CD8-positive, alpha-beta memory T cell (primary cell): Measurements from ENCODE around the gene IRS2. TPM values are rescaled to one million over a fixed set of nuclear protein-coding genes. Genes with fewer than 3 reads are reported as not detected.

Experiments used
- CTCF ChIA-PET: fragments of 350-600 bp; sonication (Branson Sonifier 250); formaldehyde crosslinking; loops from one replicate; lab custom pipeline; 2021; ENCODE audit warnings: antibody characterized with exemption; lab: Charles Lee
- POLR2A ChIA-PET: fragments of 350-600 bp; sonication (Branson Sonifier 250); formaldehyde crosslinking; loops from one replicate; lab custom pipeline; 2021; ENCODE audit warnings: antibody characterized with exemption; lab: Charles Lee
- DNase-seq, 5 donors: peaks; one replicate each; pipeline versions ENCODE4 v3.0.0 to v3.0.0-alpha.2; 2020 to 2022; ENCODE audit warnings: mixed read lengths in 1 of 5
- H3K27ac ChIP-seq: one replicate; pipeline ENCODE4 v1.7.0; 2013; ENCODE audit warnings: low read depth, mild to moderate bottlenecking, low read length, moderate library complexity
- H3K27me3 ChIP-seq: 2 replicates; pipeline ENCODE4 v1.7.0; 2013; ENCODE audit warnings: low read length, mild to moderate bottlenecking; ENCODE audit not compliant: insufficient read depth, poor library complexity, severe bottlenecking
- H3K36me3 ChIP-seq: 2 replicates; pipeline ENCODE4 v1.7.0; 2013; ENCODE audit warnings: mild to moderate bottlenecking, low read length, moderate library complexity; ENCODE audit not compliant: insufficient read depth
- H3K4me1 ChIP-seq: 2 replicates; pipeline ENCODE4 v1.7.0; 2013; ENCODE audit warnings: mild to moderate bottlenecking, low read length, moderate library complexity; ENCODE audit not compliant: insufficient read depth
- H3K4me3 ChIP-seq: 2 replicates; pipeline ENCODE4 v1.7.0; 2013; ENCODE audit warnings: mild to moderate bottlenecking, low read length
- H3K9me3 ChIP-seq: 2 replicates; pipeline ENCODE4 v1.7.0; 2013; ENCODE audit warnings: mild to moderate bottlenecking, low read length
- H3K27ac Mint-ChIP-seq, 8 donors: one replicate each; pipeline ENCODE4 v1.8.0; 2020 to 2021; ENCODE audit warnings: mixed read lengths in 8 of 8, mild to moderate bottlenecking in 6 of 8, inconsistent platforms in 3 of 8, moderate library complexity in 3 of 8
- H3K27me3 Mint-ChIP-seq, 2 donors: one replicate each; pipeline ENCODE4 v1.8.0; 2020 to 2021; ENCODE audit warnings: mixed read lengths in 2 of 2, mild to moderate bottlenecking in 1 of 2, moderate library complexity in 1 of 2
- H3K36me3 Mint-ChIP-seq, 3 donors: one replicate each; pipeline ENCODE4 v1.8.0; 2020 to 2021; ENCODE audit warnings: mixed read lengths in 3 of 3, inconsistent platforms in 1 of 3, mild to moderate bottlenecking in 1 of 3
- H3K4me1 Mint-ChIP-seq, 3 donors: one replicate each; pipeline ENCODE4 v1.8.0; 2020 to 2021; ENCODE audit warnings: mixed read lengths in 3 of 3, inconsistent platforms in 1 of 3, mild to moderate bottlenecking in 1 of 3
- H3K4me3 Mint-ChIP-seq, 7 donors: one replicate each; pipeline ENCODE4 v1.8.0; 2020 to 2021; ENCODE audit warnings: mixed read lengths in 7 of 7, mild to moderate bottlenecking in 6 of 7, moderate library complexity in 4 of 7, inconsistent platforms in 2 of 7
- H3K9me3 Mint-ChIP-seq, 5 donors: one replicate each; pipeline ENCODE4 v1.8.0; 2020 to 2022; ENCODE audit warnings: mixed read lengths in 5 of 5, mild to moderate bottlenecking in 3 of 5, moderate library complexity in 2 of 5, inconsistent platforms in 1 of 5
- polyA plus RNA-seq: library from polyadenylated mRNA; unstranded; fragments of 300-500 nt; fragmentation: Illumina TruSeq; gene quantifications from one replicate; pipeline ENCODE4 v1.2.3, GENCODE V29; 2021
- total RNA-seq, 2 experiments: library from RNA; stranded (reverse); gene quantifications; one replicate each; pipeline ENCODE4 v1.2.3, GENCODE V29; 2021

IRS2 gene
- total and polyA plus RNA-seq, 3 experiments from 2014 or later, result 1.7 to 2.3 (median 2.1) TPM

GRCh38 chr13:109773276-109773675 is 13.1 kb downstream of the IRS2 start:
- peaks cover 14 to 20% (median 16%) of the 10 kb centered on the region in 3 donors for H3K4me1 Mint-ChIP-seq
- POLR2A ChIA-PET, result no interaction called here
- H3K36me3 Mint-ChIP-seq, result peaks cover 2 to 8% (median 8%) of the 10 kb centered on the region in 3 donors
- H3K27me3 Mint-ChIP-seq, result peaks cover 0 to 6% of the 10 kb centered on the region in 2 donors
- H3K4me3 Mint-ChIP-seq, result no peak overlapping the region
- Histone ChIP-seq H3K4me3 (no peak overlapping the region), H3K27me3 (no peaks in the 10 kb centered on the region), H3K9me3 (no peaks in the 10 kb centered on the region), H3K36me3 (no peaks in the 10 kb centered on the region), H3K4me1 (peaks cover 16% of the 10 kb centered on the region), H3K27ac (no peak overlapping the region)
- no peak for DNase-seq
- CTCF ChIA-PET, result no interaction called here
- H3K27ac Mint-ChIP-seq, result no peak overlapping the region
- H3K9me3 Mint-ChIP-seq, result peaks cover 0 to 4% (median 0%) of the 10 kb centered on the region in 5 donors

DNA sequence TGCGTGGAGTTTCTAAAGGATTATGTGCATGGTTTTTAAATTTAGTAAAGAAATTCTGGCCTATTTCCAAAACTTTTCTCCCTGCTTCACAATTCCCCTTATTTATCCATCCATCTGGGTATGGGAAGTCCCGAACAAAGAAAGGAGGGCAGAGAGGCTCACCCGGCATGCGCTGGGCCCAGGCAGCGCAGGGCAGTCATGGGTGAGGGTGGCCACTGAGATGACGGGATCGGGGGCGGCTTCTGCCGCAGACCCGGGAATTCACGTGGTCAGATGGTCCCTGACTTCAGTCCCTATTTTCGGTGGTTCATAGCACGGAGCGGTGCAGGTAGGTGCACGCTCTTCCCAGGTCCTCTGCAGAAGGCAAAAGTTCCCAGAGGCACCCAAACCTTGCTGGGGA is 14.5 kb downstream of the IRS2 start:
- Histone ChIP-seq H3K27ac (no peak overlapping the region), H3K4me3 (no peak overlapping the region), H3K9me3 (no peaks in the 10 kb centered on the region), H3K4me1 (peaks cover 5% of the 10 kb centered on the region), H3K36me3 (no peaks in the 10 kb centered on the region), H3K27me3 (no peaks in the 10 kb centered on the region)
- CTCF ChIA-PET, result no interaction called here
- Mint-ChIP-seq H3K27ac (no peak overlapping the region), H3K9me3 (peaks cover 0 to 5% (median 0%) of the 10 kb centered on the region in 5 donors), H3K4me1 (peaks cover 5 to 10% (median 6%) of the 10 kb centered on the region in 3 donors), H3K4me3 (no peak overlapping the region), H3K36me3 (peaks cover 3 to 10% (median 8%) of the 10 kb centered on the region in 3 donors), H3K27me3 (peaks cover 0 to 6% of the 10 kb centered on the region in 2 donors)
- POLR2A ChIA-PET, result no interaction called here
- DNase-seq, result no peak

- Histone ChIP-seq H3K4me1 (no peaks in the 10 kb centered on the region), H3K4me3 (no peak overlapping the region), H3K27me3 (no peaks in the 10 kb centered on the region), H3K27ac (no peak overlapping the region), H3K9me3 (no peaks in the 10 kb centered on the region), H3K36me3 (no peaks in the 10 kb centered on the region)
- Mint-ChIP-seq H3K27ac (no peak overlapping the region), H3K9me3 (peaks cover 0 to 5% (median 0%) of the 10 kb centered on the region in 5 donors), H3K4me3 (no peak overlapping the region), H3K4me1 (peaks cover 0 to 4% (median 2%) of the 10 kb centered on the region in 3 donors), H3K27me3 (peaks cover 0 to 6% of the 10 kb centered on the region in 2 donors), H3K36me3 (peaks cover 3 to 10% (median 8%) of the 10 kb centered on the region in 3 donors)
- CTCF ChIA-PET, result no interaction called here
- POLR2A ChIA-PET, result no interaction called here
- no peak for DNase-seq
These were observed 15.9 kb downstream of the IRS2 start for GRCh38 chr13:109770436-109770835.

DNA sequence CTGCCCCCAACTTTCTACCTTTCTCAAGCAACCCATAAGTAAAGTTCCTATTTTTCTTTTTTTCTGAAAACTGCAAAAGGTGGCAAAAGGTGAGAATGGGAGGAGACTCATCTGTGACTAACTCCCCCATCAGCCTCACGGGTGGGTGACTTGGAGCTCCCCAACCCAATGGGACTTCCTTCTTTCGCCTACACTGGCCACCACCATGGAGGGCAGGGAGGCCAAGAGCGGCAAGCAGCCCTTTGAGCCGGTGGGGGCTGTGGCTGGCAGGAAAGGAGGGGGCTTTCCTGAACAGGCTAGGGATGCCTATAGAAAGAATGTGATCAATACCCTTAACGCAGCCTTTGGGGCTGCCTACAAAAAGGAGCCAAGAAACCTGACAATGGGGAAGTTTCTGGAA is 16.5 kb downstream of the IRS2 start:
- Mint-ChIP-seq H3K27ac (no peak overlapping the region), H3K4me1 (peaks cover 2 to 7% (median 3%) of the 10 kb centered on the region in 3 donors), H3K9me3 (peaks cover 0 to 5% (median 0%) of the 10 kb centered on the region in 5 donors), H3K4me3 (peak overlapping the region in 1 of 7 donors; percentile 37), H3K36me3 (peaks cover 3 to 10% (median 8%) of the 10 kb centered on the region in 3 donors), H3K27me3 (peaks cover 0 to 6% of the 10 kb centered on the region in 2 donors)
- Histone ChIP-seq H3K27me3 (no peaks in the 10 kb centered on the region), H3K4me3 (no peak overlapping the region), H3K4me1 (no peaks in the 10 kb centered on the region), H3K36me3 (no peaks in the 10 kb centered on the region), H3K27ac (no peak overlapping the region), H3K9me3 (no peaks in the 10 kb centered on the region)
- POLR2A ChIA-PET, result no interaction called here
- DNase-seq, result no peak
- CTCF ChIA-PET, result no interaction called here

- peaks cover 0 to 5% (median 0%) of the 10 kb centered on the region in 5 donors for H3K9me3 Mint-ChIP-seq
- POLR2A ChIA-PET, result no interaction called here
- H3K27me3 ChIP-seq, result no peaks in the 10 kb centered on the region
- CTCF ChIA-PET, result no interaction called here
- H3K4me1 Mint-ChIP-seq, result peaks cover 6 to 11% (median 8%) of the 10 kb centered on the region in 3 donors
- no peak for DNase-seq
- no peaks in the 10 kb centered on the region for H3K9me3 ChIP-seq
- no peak overlapping the region for H3K27ac ChIP-seq
- H3K4me3 Mint-ChIP-seq, result no peak overlapping the region
- H3K36me3 Mint-ChIP-seq, result peaks cover 3 to 10% (median 8%) of the 10 kb centered on the region in 3 donors
- peaks cover 0 to 6% of the 10 kb centered on the region in 2 donors for H3K27me3 Mint-ChIP-seq
- H3K4me1 ChIP-seq, result peaks cover 6% of the 10 kb centered on the region
- no peak overlapping the region for H3K27ac Mint-ChIP-seq
- no peak overlapping the region for H3K4me3 ChIP-seq
- no peaks in the 10 kb centered on the region for H3K36me3 ChIP-seq
These were observed 17.1 kb downstream of the IRS2 start for GRCh38 chr13:109769275-109769674.

DNA sequence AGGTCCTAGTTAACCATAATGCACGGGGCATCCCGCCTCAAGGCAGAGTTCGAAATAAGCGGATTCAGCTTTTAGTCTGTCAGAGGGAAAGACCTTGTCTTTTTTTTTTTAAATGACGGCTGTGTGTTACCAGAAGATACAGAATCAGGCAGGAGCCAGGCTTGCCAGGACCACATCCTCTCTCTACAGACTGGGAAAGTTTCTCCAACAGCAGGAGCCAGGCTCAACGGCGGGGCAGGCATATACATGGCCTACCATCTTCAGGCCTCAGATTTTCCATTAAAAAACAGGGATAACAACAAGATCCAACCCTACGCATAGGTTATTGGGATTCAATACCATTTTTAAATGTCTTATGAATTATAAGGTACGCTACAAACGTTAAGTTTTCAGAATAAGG is 17.8 kb downstream of the IRS2 start:
- Mint-ChIP-seq H3K4me3 (no peak overlapping the region), H3K27ac (no peak overlapping the region), H3K27me3 (peaks cover 0 to 6% of the 10 kb centered on the region in 2 donors), H3K4me1 (peaks cover 6 to 11% (median 8%) of the 10 kb centered on the region in 3 donors), H3K9me3 (peaks cover 0 to 5% (median 0%) of the 10 kb centered on the region in 5 donors), H3K36me3 (peaks cover 3 to 7% (median 4%) of the 10 kb centered on the region in 3 donors)
- Histone ChIP-seq H3K27me3 (no peaks in the 10 kb centered on the region), H3K4me3 (no peak overlapping the region), H3K36me3 (no peaks in the 10 kb centered on the region), H3K4me1 (peaks cover 10% of the 10 kb centered on the region), H3K9me3 (no peaks in the 10 kb centered on the region), H3K27ac (no peak overlapping the region)
- CTCF ChIA-PET, result no interaction called here
- DNase-seq, result no peak
- POLR2A ChIA-PET, result no interaction called here

- no peaks in the 10 kb centered on the region for H3K36me3 ChIP-seq
- no peak overlapping the region for H3K4me3 ChIP-seq
- no peaks in the 10 kb centered on the region for H3K27me3 ChIP-seq
- H3K4me1 ChIP-seq, result peaks cover 10% of the 10 kb centered on the region
- H3K27ac ChIP-seq, result no peak overlapping the region
- H3K27me3 Mint-ChIP-seq, result peaks cover 0 to 6% of the 10 kb centered on the region in 2 donors
- ChIA-PET POLR2A (no interaction called here), CTCF (no interaction called here)
- H3K27ac Mint-ChIP-seq, result no peak overlapping the region
- H3K9me3 Mint-ChIP-seq, result peaks cover 0 to 5% (median 0%) of the 10 kb centered on the region in 5 donors
- no peak for DNase-seq
- peaks cover 0 to 7% (median 3%) of the 10 kb centered on the region in 3 donors for H3K36me3 Mint-ChIP-seq
- H3K4me1 Mint-ChIP-seq, result peaks cover 7 to 12% (median 11%) of the 10 kb centered on the region in 3 donors
- no peaks in the 10 kb centered on the region for H3K9me3 ChIP-seq
- no peak overlapping the region for H3K4me3 Mint-ChIP-seq
These were observed 18.2 kb downstream of the IRS2 start for GRCh38 chr13:109768176-109768575.

- no peaks in the 10 kb centered on the region for H3K27me3 ChIP-seq
- H3K27ac Mint-ChIP-seq, result peak overlapping the region in 1 of 8 donors; percentile 33
- POLR2A ChIA-PET, result no interaction called here
- no peak overlapping the region for H3K4me3 ChIP-seq
- no peak overlapping the region for H3K27ac ChIP-seq
- peaks cover 0 to 7% (median 3%) of the 10 kb centered on the region in 3 donors for H3K36me3 Mint-ChIP-seq
- no peak for DNase-seq
- CTCF ChIA-PET, result no interaction called here
- H3K4me3 Mint-ChIP-seq, result no peak overlapping the region
- no peaks in the 10 kb centered on the region for H3K9me3 ChIP-seq
- peaks cover 0 to 6% of the 10 kb centered on the region in 2 donors for H3K27me3 Mint-ChIP-seq
- peaks cover 0 to 5% (median 0%) of the 10 kb centered on the region in 5 donors for H3K9me3 Mint-ChIP-seq
- H3K4me1 ChIP-seq, result peaks cover 10% of the 10 kb centered on the region
- no peaks in the 10 kb centered on the region for H3K36me3 ChIP-seq
- H3K4me1 Mint-ChIP-seq, result peaks cover 8 to 17% (median 15%) of the 10 kb centered on the region in 3 donors
These were observed 19.4 kb downstream of the IRS2 start for GRCh38 chr13:109767023-109767422.
